ENCODE results near the gene ZNF662.

The ZNF662 gene

DNA sequence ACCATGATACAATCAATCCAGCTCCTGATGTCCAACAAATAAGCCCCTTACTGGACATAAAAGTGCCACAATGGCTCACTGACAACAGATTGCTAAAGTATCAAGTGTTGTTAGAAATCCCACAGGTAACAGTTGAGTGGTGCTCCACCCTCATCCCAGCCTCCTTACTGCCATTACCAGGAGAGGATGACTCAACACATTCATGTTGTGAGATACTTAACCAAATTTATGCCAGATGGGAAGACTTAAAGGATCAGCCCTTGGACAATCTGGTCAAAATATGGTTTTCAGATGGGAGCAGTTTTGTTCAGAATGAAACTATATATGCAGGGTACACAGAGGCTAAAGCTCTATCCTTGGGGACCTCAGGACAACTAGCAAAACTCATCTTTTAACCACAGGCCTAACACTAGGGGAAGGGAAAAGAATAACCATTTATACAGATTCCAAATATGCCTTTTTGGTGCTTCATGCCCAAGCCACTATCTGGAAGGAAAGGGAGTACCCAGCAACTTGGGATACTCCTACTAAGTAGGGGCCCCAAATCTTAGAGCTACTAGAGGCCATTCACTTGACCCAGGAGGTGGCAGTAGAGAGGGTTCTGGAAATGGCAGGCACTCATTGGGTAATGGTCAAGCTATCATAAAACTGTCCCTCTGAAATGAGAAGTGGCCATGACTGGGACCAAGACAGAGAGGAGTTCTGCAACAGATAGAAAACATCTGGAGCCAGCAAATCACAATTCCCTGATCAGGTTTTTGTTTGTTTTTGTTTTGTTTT lies 6.9 kb upstream of the ZNF662 start:
- Histone ChIP-seq H3K4me3 (IDR thresholded peaks at IDR 0.05; ENCODE audit: insufficient read depth, low read depth, low read length) (no peak overlapping the region), H4K20me1 (ENCODE audit: insufficient read depth) (no peaks in the 10 kb centered on the region), H3K79me2 (ENCODE audit: insufficient read depth, low read depth) (no peaks in the 10 kb centered on the region), H3K36me3 (ENCODE audit: insufficient read depth) (no peaks in the 10 kb centered on the region), H3K9ac (no peak overlapping the region), H3K4me1 (ENCODE audit: low read depth, poor library complexity, severe bottlenecking) (no peaks in the 10 kb centered on the region), H3K4me2 (no peak overlapping the region), H3K27ac (no peak overlapping the region), H3K27me3 (ENCODE audit: insufficient read depth, low read depth) (no peaks in the 10 kb centered on the region), H2AFZ (ENCODE audit: low read depth) (no peak overlapping the region)
- TF ChIP-seq, protein P1, sequence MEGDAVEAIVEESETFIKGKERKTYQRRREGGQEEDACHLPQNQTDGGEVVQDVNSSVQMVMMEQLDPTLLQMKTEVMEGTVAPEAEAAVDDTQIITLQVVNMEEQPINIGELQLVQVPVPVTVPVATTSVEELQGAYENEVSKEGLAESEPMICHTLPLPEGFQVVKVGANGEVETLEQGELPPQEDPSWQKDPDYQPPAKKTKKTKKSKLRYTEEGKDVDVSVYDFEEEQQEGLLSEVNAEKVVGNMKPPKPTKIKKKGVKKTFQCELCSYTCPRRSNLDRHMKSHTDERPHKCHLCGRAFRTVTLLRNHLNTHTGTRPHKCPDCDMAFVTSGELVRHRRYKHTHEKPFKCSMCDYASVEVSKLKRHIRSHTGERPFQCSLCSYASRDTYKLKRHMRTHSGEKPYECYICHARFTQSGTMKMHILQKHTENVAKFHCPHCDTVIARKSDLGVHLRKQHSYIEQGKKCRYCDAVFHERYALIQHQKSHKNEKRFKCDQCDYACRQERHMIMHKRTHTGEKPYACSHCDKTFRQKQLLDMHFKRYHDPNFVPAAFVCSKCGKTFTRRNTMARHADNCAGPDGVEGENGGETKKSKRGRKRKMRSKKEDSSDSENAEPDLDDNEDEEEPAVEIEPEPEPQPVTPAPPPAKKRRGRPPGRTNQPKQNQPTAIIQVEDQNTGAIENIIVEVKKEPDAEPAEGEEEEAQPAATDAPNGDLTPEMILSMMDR (conservative IDR thresholded peaks at IDR 0.05; ENCODE audit: low read depth, low read length), result no peak

DNA sequence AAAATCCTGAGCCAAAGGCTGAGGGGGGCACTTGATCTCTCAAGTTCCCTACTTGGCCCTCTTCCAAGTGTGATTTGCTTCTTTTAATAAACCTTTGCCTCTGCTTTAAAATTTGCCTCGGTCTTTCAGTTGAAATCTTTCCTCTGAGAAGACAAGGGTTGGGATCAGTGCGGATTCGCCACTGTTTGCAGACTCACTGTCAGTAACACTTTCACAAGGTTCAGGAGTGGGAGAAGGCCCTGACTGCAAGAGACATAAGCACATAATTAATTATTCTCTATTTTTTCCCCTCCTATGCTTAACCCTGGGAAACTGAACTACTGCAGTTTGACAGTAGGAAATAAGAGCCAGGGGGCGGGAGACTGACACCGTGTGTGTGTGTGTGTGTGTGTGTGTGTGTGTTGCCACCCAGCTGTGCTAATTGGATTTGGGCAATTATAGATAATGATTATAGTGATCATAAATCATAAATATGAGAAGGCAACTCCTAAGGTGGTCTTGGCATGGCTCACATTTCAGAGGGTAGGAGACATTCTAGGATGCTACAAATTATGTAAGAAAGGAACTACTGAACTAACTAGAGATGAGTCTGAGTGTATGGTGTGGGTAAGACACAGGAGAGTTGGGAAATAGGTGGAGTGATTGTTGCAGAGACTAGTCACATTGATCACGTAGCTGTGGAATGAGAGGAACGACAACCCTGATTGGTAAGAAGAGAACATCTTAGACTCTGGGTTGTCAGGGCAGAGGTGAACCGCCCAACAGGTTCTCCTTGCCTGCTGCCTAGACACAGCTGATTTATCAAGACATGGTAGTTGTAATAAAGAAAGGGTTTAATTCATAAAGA lies 5.5 kb upstream of the ZNF662 start:
- H3K4me2 ChIP-seq, result no peak overlapping the region
- no peak overlapping the region for H2AFZ ChIP-seq (ENCODE audit: low read depth)
- no peaks in the 10 kb centered on the region for H3K27me3 ChIP-seq (ENCODE audit: insufficient read depth, low read depth)
- no peak overlapping the region for H3K27ac ChIP-seq
- H3K9ac ChIP-seq, result no peak overlapping the region
- TF ChIP-seq, protein P1 (conservative IDR thresholded peaks at IDR 0.05; ENCODE audit: low read depth, low read length), result no peak
- no peaks in the 10 kb centered on the region for H3K4me1 ChIP-seq (ENCODE audit: low read depth, poor library complexity, severe bottlenecking)
- no peaks in the 10 kb centered on the region for H4K20me1 ChIP-seq (ENCODE audit: insufficient read depth)
- H3K4me3 ChIP-seq (IDR thresholded peaks at IDR 0.05; ENCODE audit: insufficient read depth, low read depth, low read length), result no peak overlapping the region
- no peaks in the 10 kb centered on the region for H3K79me2 ChIP-seq (ENCODE audit: insufficient read depth, low read depth)
- no peaks in the 10 kb centered on the region for H3K36me3 ChIP-seq (ENCODE audit: insufficient read depth)

DNA sequence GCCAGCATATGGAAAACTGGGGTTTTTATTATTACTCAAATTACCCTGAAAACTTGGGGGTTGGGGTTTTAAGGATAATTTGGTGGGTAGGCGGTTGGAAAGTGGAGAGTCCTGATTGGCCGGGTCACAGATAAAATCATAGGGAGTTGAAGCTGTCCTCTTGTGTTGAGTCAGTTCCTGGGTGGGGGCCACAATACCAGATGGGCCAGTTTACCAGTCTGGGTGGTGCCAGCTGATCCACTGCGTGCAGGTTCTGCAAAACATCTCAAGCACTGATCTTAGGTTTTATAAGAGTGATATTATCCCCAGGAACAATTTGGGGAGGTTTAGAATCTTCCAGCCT lies 4.9 kb upstream of the ZNF662 start:
- H3K4me3 ChIP-seq (IDR thresholded peaks at IDR 0.05; ENCODE audit: insufficient read depth, low read depth, low read length), result no peak overlapping the region
- TF ChIP-seq, protein P1 (conservative IDR thresholded peaks at IDR 0.05; ENCODE audit: low read depth, low read length), result no peak
- H3K4me2 ChIP-seq, result no peak overlapping the region

DNA sequence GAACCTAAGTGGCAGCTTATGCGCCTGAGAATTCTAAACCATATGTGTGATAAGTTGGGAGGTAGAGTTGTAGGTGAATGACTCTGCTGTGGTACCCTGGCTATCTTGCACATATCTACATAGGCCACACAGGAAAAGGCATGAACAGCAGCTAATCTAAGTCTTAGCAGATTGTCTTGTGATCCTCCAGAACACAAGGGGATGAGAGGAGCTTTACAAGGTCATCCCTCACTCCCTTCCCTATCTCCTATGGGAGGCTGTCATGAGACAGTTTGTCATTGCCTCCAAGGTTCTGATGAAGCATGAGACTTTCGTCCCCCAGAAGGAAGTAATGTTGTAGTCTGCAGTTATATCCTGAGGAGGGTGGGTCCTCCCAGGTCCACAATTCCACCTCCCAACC lies 3.7 kb upstream of the ZNF662 start:
- no peak overlapping the region for H3K27ac ChIP-seq
- no peak overlapping the region for H2AFZ ChIP-seq (ENCODE audit: low read depth)
- H4K20me1 ChIP-seq (ENCODE audit: insufficient read depth), result no peaks in the 10 kb centered on the region
- H3K4me2 ChIP-seq, result no peak overlapping the region
- H3K4me1 ChIP-seq (ENCODE audit: low read depth, poor library complexity, severe bottlenecking), result no peaks in the 10 kb centered on the region
- H3K27me3 ChIP-seq (ENCODE audit: insufficient read depth, low read depth), result no peaks in the 10 kb centered on the region
- H3K79me2 ChIP-seq (ENCODE audit: insufficient read depth, low read depth), result no peaks in the 10 kb centered on the region
- no peak overlapping the region for H3K9ac ChIP-seq
- no peak overlapping the region for H3K4me3 ChIP-seq (IDR thresholded peaks at IDR 0.05; ENCODE audit: insufficient read depth, low read depth, low read length)
- no peaks in the 10 kb centered on the region for H3K36me3 ChIP-seq (ENCODE audit: insufficient read depth)
- TF ChIP-seq, protein P1 (conservative IDR thresholded peaks at IDR 0.05; ENCODE audit: low read depth, low read length), result no peak

More for the DNA sequence above, 4.9 kb upstream of the ZNF662 start:
- Histone ChIP-seq H3K27ac (no peak overlapping the region), H3K36me3 (ENCODE audit: insufficient read depth) (no peaks in the 10 kb centered on the region), H4K20me1 (ENCODE audit: insufficient read depth) (no peaks in the 10 kb centered on the region), H3K79me2 (ENCODE audit: insufficient read depth, low read depth) (no peaks in the 10 kb centered on the region), H2AFZ (ENCODE audit: low read depth) (no peak overlapping the region), H3K27me3 (ENCODE audit: insufficient read depth, low read depth) (no peaks in the 10 kb centered on the region), H3K4me1 (ENCODE audit: low read depth, poor library complexity, severe bottlenecking) (no peaks in the 10 kb centered on the region), H3K9ac (no peak overlapping the region)

Data from KMS-11 (cell line).